Endothelial cell of umbilical vein (primary cell): Measurements from ENCODE around the gene PTGR3. TPM values are rescaled to one million over a fixed set of nuclear protein-coding genes. Genes with fewer than 3 reads are reported as not detected.
A peak's percentile ranks its signal among the peaks of the same experiment; 100 is the strongest.

Source experiments
- BruUV-seq: library from RNA; stranded (reverse); fragments of 400-500 nt; replicated peaks from 2 replicates; lab custom pipeline; 2021; lab: Mats Ljungman, UMichigan
- CTCF ChIA-PET: fragments of 300-600, 350-600 bp; sonication (Branson Sonifier 250); formaldehyde crosslinking; loops from one replicate; lab custom pipeline; 2021; ENCODE audit warnings: antibody characterized with exemption, inconsistent platforms; lab: Charles Lee
- POLR2A ChIA-PET: fragments of 300-600, 350-600 bp; sonication (Branson Sonifier 250); formaldehyde crosslinking; loops from one replicate; lab custom pipeline; 2021; ENCODE audit warnings: antibody characterized with exemption, inconsistent platforms; lab: Charles Lee
- DNase-seq: peaks from one replicate; pipeline ENCODE4 v3.0.0-alpha.2; 2011; ENCODE audit warnings: low read depth, low spot score
- FAIRE-seq: peaks from 2 replicates; lab custom pipeline; 2011; peaks lifted over from hg19 to GRCh38; lab: Jason Lieb, UNC
- H2AFZ ChIP-seq: 2 replicates; pipeline ENCODE4 v1.6.0; 2012; ENCODE audit warnings: low read depth, low read length, control low read depth, inconsistent platforms
- H3K27ac ChIP-seq: 2 replicates; pipeline ENCODE4 v1.5.1; 2011; ENCODE audit warnings: low read depth, mild to moderate bottlenecking, control low read depth, low read length, moderate library complexity; ENCODE audit not compliant: insufficient read depth
- H3K27me3 ChIP-seq, 2 experiments: 2 replicates each; pipeline versions ENCODE4 v1.6.0 to v1.6.1; 2011; ENCODE audit warnings: low read length in 2 of 2, mixed read lengths in 1 of 2; ENCODE audit not compliant: control insufficient read depth in 2 of 2, insufficient read depth in 2 of 2
- H3K36me3 ChIP-seq, 2 experiments: 2 replicates in 1 of 2; 3 replicates in 1 of 2; pipeline ENCODE4 v1.5.1; 2011; ENCODE audit warnings: low read length in 2 of 2, mild to moderate bottlenecking in 1 of 2, moderate library complexity in 1 of 2; ENCODE audit not compliant: control insufficient read depth in 2 of 2, insufficient read depth in 2 of 2; ENCODE audit errors: extremely low read depth in 1 of 2
- H3K4me1 ChIP-seq: 3 replicates; pipeline ENCODE4 v1.5.1; 2011; ENCODE audit warnings: mild to moderate bottlenecking, low read length; ENCODE audit not compliant: control insufficient read depth, insufficient read depth; ENCODE audit errors: extremely low read depth
- H3K4me2 ChIP-seq: 2 replicates; pipeline ENCODE4 v1.6.1; 2011; ENCODE audit warnings: low read length, control low read depth, mixed read lengths; ENCODE audit not compliant: insufficient read depth
- H3K4me3 ChIP-seq, 3 experiments: fragments of 200-600 bp in 1 of 3; sonication (generic), shearing (Covaris generic) in 1 of 3; replicated peaks in 1 of 3; 2 replicates each; pipeline ENCODE4 v1.5.1; 2011 to 2016; ENCODE audit warnings: control low read depth in 3 of 3, low read length in 3 of 3, mild to moderate bottlenecking in 2 of 3, inconsistent platforms in 1 of 3, low read depth in 1 of 3, moderate library complexity in 1 of 3; ENCODE audit not compliant: insufficient read depth in 1 of 3
- H3K79me2 ChIP-seq: 2 replicates; pipeline ENCODE4 v1.6.0; 2012; ENCODE audit warnings: low read length, inconsistent platforms; ENCODE audit not compliant: control insufficient read depth, insufficient read depth
- H3K9ac ChIP-seq: replicated peaks from 2 replicates; pipeline ENCODE3; 2011; ENCODE audit warnings: low read length, control low read depth; ENCODE audit not compliant: insufficient read depth; ENCODE audit errors: extremely low read depth
- H3K9me1 ChIP-seq: replicated peaks from 3 replicates; pipeline ENCODE4 v1.6.0; 2011; ENCODE audit warnings: mild to moderate bottlenecking, low read length; ENCODE audit not compliant: control insufficient read depth, insufficient read depth; ENCODE audit errors: extremely low read depth
- H3K9me3 ChIP-seq: replicated peaks from 2 replicates; pipeline ENCODE4 v1.5.1; 2012; ENCODE audit warnings: low read length, inconsistent platforms; ENCODE audit not compliant: control insufficient read depth, insufficient read depth
- H4K20me1 ChIP-seq: replicated peaks from 2 replicates; pipeline ENCODE3; 2011; ENCODE audit warnings: mild to moderate bottlenecking, low read length; ENCODE audit not compliant: control insufficient read depth, insufficient read depth; ENCODE audit errors: extremely low read depth
- POLR2A ChIP-seq: IDR thresholded peaks from 2 replicates; pipeline ENCODE4 v1.6.1; 2012; ENCODE audit warnings: low read depth, mild to moderate bottlenecking, control low read depth, low read length
- dilution Hi-C: fragments of 300-500 bp; cut with MboI; formaldehyde crosslinking; loops from one replicate; pipeline ENCODE4 v1.15.0; 2019; ENCODE audit warnings: low sequenced_read_pairs; ENCODE audit not compliant: extremely low pct_ligation_motif_present
- intact Hi-C: fragments of 100-400 bp; cut with micrococcal nuclease; formaldehyde crosslinking; loops from one replicate; pipeline ENCODE4 v1.10.0; 2022
- polyA plus RNA-seq, 4 experiments: library from polyadenylated mRNA; depleted of rRNA in 3 of 4; stranded (reverse) in 3 of 4; unstranded in 1 of 4; fragments of >200 nt; gene quantifications; 2 replicates each; pipeline versions ENCODE4 v1.2.1 to v1.2.3, GENCODE V29; 2011 to 2012; ENCODE audit warnings: missing spikeins in 1 of 4
- total RNA-seq: library from RNA; stranded (reverse); gene quantifications from 2 replicates; pipeline ENCODE4 v1.2.3, GENCODE V29; 2021
- TF ChIP-seq, protein P1 (sequence below), 2 donors: IDR thresholded peaks; 1 replicate in 1 of 2; 2 replicates in 1 of 2; pipeline ENCODE4 v1.5.1; 2011; ENCODE audit warnings: low read length in 2 of 2, mild to moderate bottlenecking in 2 of 2, moderate library complexity in 2 of 2, control low read depth in 1 of 2, inconsistent platforms in 1 of 2, low read depth in 1 of 2; ENCODE audit not compliant: insufficient read depth in 1 of 2; ENCODE audit errors: extremely low read depth in 1 of 2

The PTGR3 gene
- total and polyA plus RNA-seq, 2 donors (not counting 3 experiments of a cell fraction or from before 2014, with no cell fraction given) = 13.9 to 21.9 TPM

DNA sequence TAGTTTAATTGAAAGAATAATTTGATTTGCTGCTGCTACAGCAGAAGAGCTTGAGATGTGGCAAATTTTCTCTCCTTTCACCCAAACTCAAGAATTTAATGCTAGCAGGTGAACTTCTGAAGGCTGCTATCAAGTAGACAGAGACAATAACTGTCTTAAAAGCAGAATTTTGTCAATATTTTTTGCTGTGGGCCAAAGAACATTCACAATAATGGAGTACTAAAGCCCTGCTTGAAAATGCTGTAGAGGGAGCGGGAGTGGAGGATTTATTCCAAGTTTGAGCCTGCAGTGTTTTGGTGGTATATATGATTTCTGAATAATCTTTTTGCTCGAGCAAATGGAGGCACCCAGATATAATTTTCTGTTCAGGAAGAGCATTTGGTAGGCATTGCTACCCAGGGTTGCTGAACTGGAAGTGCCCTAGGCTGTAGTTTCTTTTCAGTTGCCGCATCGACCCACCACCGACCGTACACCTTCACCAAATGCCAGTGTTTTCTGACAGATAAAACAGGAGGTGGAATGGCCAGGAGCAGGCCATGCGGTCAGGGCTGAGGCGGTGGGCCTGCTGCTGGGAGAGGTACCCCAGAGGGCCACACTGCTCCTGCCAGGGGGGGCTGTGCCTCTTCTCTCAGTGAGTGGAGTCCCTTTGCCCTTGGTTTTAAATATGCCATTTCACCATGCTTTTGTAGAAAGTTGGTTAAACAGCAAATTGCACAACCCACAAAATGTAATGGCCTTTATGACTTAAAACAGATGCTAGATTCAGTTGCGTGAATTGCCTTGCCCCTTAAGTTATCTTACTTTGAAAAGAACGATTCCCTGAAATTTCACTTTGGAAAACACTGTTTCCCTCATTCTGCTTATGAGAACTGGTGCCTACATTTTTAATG, 38.0 kb upstream of the PTGR3 start:
- H3K79me2 ChIP-seq = peaks cover 15% of the 10 kb centered on the region
- peak overlapping the region; percentile 2 to 79 (median 61) for H3K4me3 ChIP-seq
- CTCF ChIA-PET = interaction anchor here (0.9 to 2.0 kb wide), 6 partner anchors 8 to 593 kb away, joined by 3 to 7 read pairs (median 4); no protein-coding TSS in a partner anchor
- peak overlapping the region; percentile 83 for H2AFZ ChIP-seq
- intact Hi-C loops (loop anchor here (1.0 kb wide), 4 partner anchors 9 to 38 kb away; partner anchors contain the start of gene PTGR3), dilution Hi-C loops (no loop called here)
- no peaks in the 10 kb centered on the region for H3K9me1 ChIP-seq
- peaks cover 24% of the 10 kb centered on the region for H3K4me1 ChIP-seq
- FAIRE-seq (peak; percentile 68), DNase-seq (no peak)
- H3K9me3 ChIP-seq = no peaks in the 10 kb centered on the region
- POLR2A ChIA-PET = interaction anchor here (0.6 to 1.2 kb wide), 2 partner anchors 36 to 89 kb away, joined by 3 to 4 read pairs; partner anchors contain the start of gene TSHZ1
- no TSS peak for BruUV-seq
- TF ChIP-seq, protein P1, sequence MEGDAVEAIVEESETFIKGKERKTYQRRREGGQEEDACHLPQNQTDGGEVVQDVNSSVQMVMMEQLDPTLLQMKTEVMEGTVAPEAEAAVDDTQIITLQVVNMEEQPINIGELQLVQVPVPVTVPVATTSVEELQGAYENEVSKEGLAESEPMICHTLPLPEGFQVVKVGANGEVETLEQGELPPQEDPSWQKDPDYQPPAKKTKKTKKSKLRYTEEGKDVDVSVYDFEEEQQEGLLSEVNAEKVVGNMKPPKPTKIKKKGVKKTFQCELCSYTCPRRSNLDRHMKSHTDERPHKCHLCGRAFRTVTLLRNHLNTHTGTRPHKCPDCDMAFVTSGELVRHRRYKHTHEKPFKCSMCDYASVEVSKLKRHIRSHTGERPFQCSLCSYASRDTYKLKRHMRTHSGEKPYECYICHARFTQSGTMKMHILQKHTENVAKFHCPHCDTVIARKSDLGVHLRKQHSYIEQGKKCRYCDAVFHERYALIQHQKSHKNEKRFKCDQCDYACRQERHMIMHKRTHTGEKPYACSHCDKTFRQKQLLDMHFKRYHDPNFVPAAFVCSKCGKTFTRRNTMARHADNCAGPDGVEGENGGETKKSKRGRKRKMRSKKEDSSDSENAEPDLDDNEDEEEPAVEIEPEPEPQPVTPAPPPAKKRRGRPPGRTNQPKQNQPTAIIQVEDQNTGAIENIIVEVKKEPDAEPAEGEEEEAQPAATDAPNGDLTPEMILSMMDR (IDR thresholded peaks at IDR 0.05; ENCODE audit: extremely low read depth in 1 of 2, insufficient read depth in 1 of 2, low read depth in 1 of 2, low read length in 2 of 2) = no peak
- TF ChIP-seq POLR2A = no peak
- peak overlapping the region; percentile 95 for H3K4me2 ChIP-seq
- no peaks in the 10 kb centered on the region for H3K36me3 ChIP-seq
- H3K27ac ChIP-seq = peak overlapping the region; percentile 78
- H3K27me3 ChIP-seq = no peaks in the 10 kb centered on the region
- no peaks in the 10 kb centered on the region for H4K20me1 ChIP-seq
- peak overlapping the region; percentile 78 for H3K9ac ChIP-seq
